ENCODE data around the gene TSPO.

GRCh38 chr22:43118953-43119458 lies 32.4 kb upstream of the TSPO start:
- TF ChIP-seq, protein P1, sequence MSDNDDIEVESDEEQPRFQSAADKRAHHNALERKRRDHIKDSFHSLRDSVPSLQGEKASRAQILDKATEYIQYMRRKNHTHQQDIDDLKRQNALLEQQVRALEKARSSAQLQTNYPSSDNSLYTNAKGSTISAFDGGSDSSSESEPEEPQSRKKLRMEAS (IDR thresholded peaks at IDR 0.05) = no peak
- TF ChIP-seq POLR2A (IDR thresholded peaks at IDR 0.05; ENCODE audit: control extremely low read depth in 1 of 2, low read depth in 2 of 2, low read length in 2 of 2) = no peak
- TF ChIP-seq YY1 (IDR thresholded peaks at IDR 0.05; ENCODE audit: low read depth, low read length) = no peak
- TF ChIP-seq, protein P2, sequence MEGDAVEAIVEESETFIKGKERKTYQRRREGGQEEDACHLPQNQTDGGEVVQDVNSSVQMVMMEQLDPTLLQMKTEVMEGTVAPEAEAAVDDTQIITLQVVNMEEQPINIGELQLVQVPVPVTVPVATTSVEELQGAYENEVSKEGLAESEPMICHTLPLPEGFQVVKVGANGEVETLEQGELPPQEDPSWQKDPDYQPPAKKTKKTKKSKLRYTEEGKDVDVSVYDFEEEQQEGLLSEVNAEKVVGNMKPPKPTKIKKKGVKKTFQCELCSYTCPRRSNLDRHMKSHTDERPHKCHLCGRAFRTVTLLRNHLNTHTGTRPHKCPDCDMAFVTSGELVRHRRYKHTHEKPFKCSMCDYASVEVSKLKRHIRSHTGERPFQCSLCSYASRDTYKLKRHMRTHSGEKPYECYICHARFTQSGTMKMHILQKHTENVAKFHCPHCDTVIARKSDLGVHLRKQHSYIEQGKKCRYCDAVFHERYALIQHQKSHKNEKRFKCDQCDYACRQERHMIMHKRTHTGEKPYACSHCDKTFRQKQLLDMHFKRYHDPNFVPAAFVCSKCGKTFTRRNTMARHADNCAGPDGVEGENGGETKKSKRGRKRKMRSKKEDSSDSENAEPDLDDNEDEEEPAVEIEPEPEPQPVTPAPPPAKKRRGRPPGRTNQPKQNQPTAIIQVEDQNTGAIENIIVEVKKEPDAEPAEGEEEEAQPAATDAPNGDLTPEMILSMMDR (IDR thresholded peaks at IDR 0.05; ENCODE audit: control extremely low read depth in 1 of 3, insufficient read depth in 1 of 3, low read depth in 1 of 3, low read length in 3 of 3) = no peak
- TF ChIP-seq PHF8 (conservative IDR thresholded peaks at IDR 0.05; ENCODE audit: low read depth, low read length) = no peak
- TF ChIP-seq EZH2 (IDR thresholded peaks at IDR 0.05; ENCODE audit: low read depth, low read length, severe bottlenecking) = no peak
- no peak for TF ChIP-seq POLR2AphosphoS5 (IDR thresholded peaks at IDR 0.05; ENCODE audit: low read depth, low read length)
- TF ChIP-seq USF2 (IDR thresholded peaks at IDR 0.05; ENCODE audit: low read length) = no peak
- TF ChIP-seq ZNF274 (IDR thresholded peaks at IDR 0.05; ENCODE audit: borderline replicate concordance, extremely low read depth, low read length) = no peak
- no peak for TF ChIP-seq JUN (IDR thresholded peaks at IDR 0.05; ENCODE audit: low read depth, low read length)
- no peak for TF ChIP-seq RFX5 (IDR thresholded peaks at IDR 0.05; ENCODE audit: borderline replicate concordance, low read depth, low read length)
- TF ChIP-seq EP300 (IDR thresholded peaks at IDR 0.05; ENCODE audit: borderline replicate concordance in 1 of 2, low read depth in 2 of 2, low read length in 2 of 2) = no peak

Data from H1 (cell line).